Lower lobe of right lung (tissue), 2 donors: Measurements from ENCODE around the gene LPP. TPM values are rescaled to one million over a fixed set of nuclear protein-coding genes. Genes with fewer than 3 reads are reported as not detected.

Experiments used
- ATAC-seq, 2 donors: fragments of 200-7000 bp; cut with Tn5 transposase; one replicate each; pipeline ENCODE4 v1.9.1; 2020 to 2022; ENCODE audit warnings: mild to moderate bottlenecking in 2 of 2, moderate library complexity in 2 of 2
- DNase-seq: peaks from one replicate; pipeline ENCODE4 v3.0.0-alpha.2; 2020
- H3K27ac ChIP-seq: fragments of 200-600 bp; one replicate; pipeline ENCODE4 v1.8.0; 2022
- H3K27me3 ChIP-seq: fragments of 200-600 bp; one replicate; pipeline ENCODE4 v1.8.0; 2022; ENCODE audit warnings: low read depth
- H3K36me3 ChIP-seq: fragments of 200-600 bp; one replicate; pipeline ENCODE4 v1.8.0; 2022; ENCODE audit warnings: mild to moderate bottlenecking
- H3K4me1 ChIP-seq: fragments of 200-600 bp; one replicate; pipeline ENCODE4 v1.8.0; 2022
- H3K4me3 ChIP-seq: fragments of 200-600 bp; one replicate; pipeline ENCODE4 v1.8.0; 2022; ENCODE audit warnings: mild to moderate bottlenecking
- H3K9me3 ChIP-seq: fragments of 200-600 bp; one replicate; pipeline ENCODE4 v1.8.0; 2022
- CTCF ChIP-seq: fragments of 200-600 bp; IDR thresholded peaks from one replicate; pipeline ENCODE4 v1.8.0; 2022; ENCODE audit warnings: antibody characterized with exemption, mild to moderate bottlenecking
- intact Hi-C: fragments of 100-400 bp; cut with DNase I; formaldehyde crosslinking; loops from one replicate; pipeline ENCODE4 v1.11.0; 2022
- total RNA-seq: library from RNA; stranded (reverse); fragmentation: NEBNext Ultra II Directional; extraction: Animal tissue kit (Norgen Biotek cat#: 25700); gene quantifications from one replicate; pipeline ENCODE4 v1.2.1, GENCODE V29; 2021
- donor health status: DM: no; HTN: yes; CAD: no; lungs with severe emphysema.

Gene LPP
- total RNA-seq, 1 donor from 2014 or later: 180 TPM

GRCh38 chr3:188914552-188914951 lies 760.6 kb downstream of the LPP start:
- no peaks in the 10 kb centered on the region for H3K27me3 ChIP-seq
- ATAC-seq: peak; percentile 60 to 68
- no peaks in the 10 kb centered on the region for H3K36me3 ChIP-seq
- intact Hi-C loops: no loop called here
- H3K4me1 ChIP-seq: peaks cover 44% of the 10 kb centered on the region
- no peak for DNase-seq
- H3K27ac ChIP-seq: peak overlapping the region; percentile 44
- no peak for TF ChIP-seq CTCF
- no peak overlapping the region for H3K4me3 ChIP-seq
- H3K9me3 ChIP-seq: no peaks in the 10 kb centered on the region

- intact Hi-C loops: no loop called here
- Histone ChIP-seq H3K36me3 (no peaks in the 10 kb centered on the region), H3K4me3 (no peak overlapping the region), H3K27ac (peak overlapping the region; percentile 44), H3K9me3 (no peaks in the 10 kb centered on the region), H3K27me3 (no peaks in the 10 kb centered on the region), H3K4me1 (peaks cover 44% of the 10 kb centered on the region)
- ATAC-seq (peak in 1 of 2 donors; percentile 30), DNase-seq (no peak)
- no peak for TF ChIP-seq CTCF
These were observed 761.2 kb downstream of the LPP start for GRCh38 chr3:188915127-188915526.

- Histone ChIP-seq H3K4me1 (peaks cover 44% of the 10 kb centered on the region), H3K9me3 (no peaks in the 10 kb centered on the region), H3K27me3 (no peaks in the 10 kb centered on the region), H3K36me3 (no peaks in the 10 kb centered on the region), H3K27ac (peak overlapping the region; percentile 61), H3K4me3 (no peak overlapping the region)
- intact Hi-C loops: no loop called here
- DNase-seq: no peak
- TF ChIP-seq CTCF: no peak
- ATAC-seq: peak; percentile 67 to 69
These were observed 763.0 kb downstream of the LPP start for GRCh38 chr3:188916934-188917401.

- no peak overlapping the region for H3K27ac ChIP-seq
- DNase-seq (no peak), ATAC-seq (no peak)
- intact Hi-C loops: no loop called here
- no peaks in the 10 kb centered on the region for H3K27me3 ChIP-seq
- no peak overlapping the region for H3K4me3 ChIP-seq
- H3K4me1 ChIP-seq: peaks cover 44% of the 10 kb centered on the region
- no peak for TF ChIP-seq CTCF
- H3K36me3 ChIP-seq: no peaks in the 10 kb centered on the region
- H3K9me3 ChIP-seq: no peaks in the 10 kb centered on the region
These were observed 764.1 kb downstream of the LPP start for GRCh38 chr3:188918093-188918492.

- intact Hi-C loops: no loop called here
- Histone ChIP-seq H3K27me3 (no peaks in the 10 kb centered on the region), H3K4me3 (no peak overlapping the region), H3K27ac (no peak overlapping the region), H3K36me3 (no peaks in the 10 kb centered on the region), H3K9me3 (no peaks in the 10 kb centered on the region), H3K4me1 (no peaks in the 10 kb centered on the region)
- no peak for ATAC-seq
- no peak for TF ChIP-seq CTCF
- no peak for DNase-seq
These were observed 769.7 kb downstream of the LPP start for GRCh38 chr3:188923671-188924070.

- Histone ChIP-seq H3K9me3 (no peaks in the 10 kb centered on the region), H3K4me3 (no peak overlapping the region), H3K27ac (no peak overlapping the region), H3K27me3 (no peaks in the 10 kb centered on the region), H3K36me3 (no peaks in the 10 kb centered on the region), H3K4me1 (peaks cover 7% of the 10 kb centered on the region)
- TF ChIP-seq CTCF: no peak
- no peak for ATAC-seq
- DNase-seq: no peak
- intact Hi-C loops: no loop called here
These were observed 771.4 kb downstream of the LPP start for GRCh38 chr3:188925376-188925775.
